Panc1 (cell line): ENCODE measurements around the gene TMEM134. TPM values are rescaled to one million over a fixed set of nuclear protein-coding genes. Genes with fewer than 3 reads are reported as not detected.

Experiments used
- ATAC-seq: fragments of 200-7000 bp; cut with Tn5 transposase; 2 replicates; pipeline ENCODE4 v1.9.1; 2020; ENCODE audit warnings: mild to moderate bottlenecking, moderate library complexity
- BruUV-seq: library from RNA; stranded (reverse); fragments of 400-500 nt; replicated peaks from 2 replicates; lab custom pipeline; 2021; lab: Mats Ljungman, UMichigan
- CTCF ChIA-PET: fragments of 300-600 bp; sonication (Branson Sonifier 250); formaldehyde crosslinking; loops from one replicate; lab custom pipeline; 2022; ENCODE audit warnings: antibody characterized with exemption; lab: Charles Lee
- POLR2A ChIA-PET: fragments of 300-600 bp; sonication (Branson Sonifier 250); formaldehyde crosslinking; loops from one replicate; lab custom pipeline; 2022; ENCODE audit warnings: antibody characterized with exemption; lab: Charles Lee
- DNase-seq: peaks from one replicate; pipeline ENCODE4 v3.0.0-alpha.2; 2010; ENCODE audit warnings: low read depth, low spot score
- H3K27ac ChIP-seq: 2 replicates; pipeline ENCODE4 v1.5.1; 2011; ENCODE audit warnings: mild to moderate bottlenecking, low read length, inconsistent platforms
- H3K27me3 ChIP-seq: fragments of 200-500 bp; sonication (Bioruptor generic); 2 replicates; pipeline ENCODE4 v1.6.0; 2014; ENCODE audit warnings: low read length, inconsistent platforms; ENCODE audit not compliant: control insufficient read depth, insufficient read depth
- H3K36me3 ChIP-seq: fragments of 200-500 bp; sonication (Bioruptor generic); 2 replicates; pipeline ENCODE4 v1.5.1; 2014; ENCODE audit warnings: inconsistent platforms, mild to moderate bottlenecking, low read length, moderate library complexity; ENCODE audit not compliant: control insufficient read depth, insufficient read depth
- H3K4me1 ChIP-seq: 2 replicates; pipeline ENCODE4 v1.5.1; 2011; ENCODE audit warnings: inconsistent platforms, mild to moderate bottlenecking, low read length, moderate library complexity; ENCODE audit not compliant: control insufficient read depth, insufficient read depth
- H3K4me3 ChIP-seq, 2 experiments: 2 replicates each; pipeline ENCODE4 v1.5.1; 2011 to 2012; ENCODE audit warnings: low read depth in 2 of 2, low read length in 2 of 2, mild to moderate bottlenecking in 2 of 2, inconsistent platforms in 1 of 2, moderate library complexity in 1 of 2
- H3K9me3 ChIP-seq: fragments of 200-500 bp; sonication (Bioruptor generic); 2 replicates; pipeline ENCODE4 v1.5.1; 2014; ENCODE audit warnings: low read depth, mild to moderate bottlenecking, inconsistent platforms, low read length, moderate library complexity; ENCODE audit not compliant: control insufficient read depth, insufficient read depth
- CTCF ChIP-seq: fragments of 450-650 bp; IDR thresholded peaks from 2 replicates; pipeline ENCODE4 v1.5.1; 2017; ENCODE audit warnings: mild to moderate bottlenecking
- POLR2AphosphoS5 ChIP-seq: IDR thresholded peaks from 2 replicates; pipeline ENCODE4 v1.6.1; 2012; ENCODE audit warnings: mild to moderate bottlenecking, low read depth, low read length, moderate library complexity
- REST ChIP-seq, 2 experiments: IDR thresholded peaks; 2 replicates each; pipeline ENCODE4 v1.6.1; 2011 to 2012; ENCODE audit warnings: low read depth in 2 of 2, control low read depth in 1 of 2, low read length in 1 of 2, mild to moderate bottlenecking in 1 of 2, moderate library complexity in 1 of 2; ENCODE audit not compliant: insufficient read depth in 1 of 2
- SIN3A ChIP-seq: IDR thresholded peaks from 2 replicates; pipeline ENCODE4 v1.6.1; 2012; ENCODE audit warnings: low read depth, mild to moderate bottlenecking, low read length, moderate library complexity, borderline replicate concordance; ENCODE audit not compliant: insufficient read depth
- TCF7L2 ChIP-seq: IDR thresholded peaks from 2 replicates; pipeline ENCODE4 v1.6.1; 2011; ENCODE audit warnings: mild to moderate bottlenecking, low read depth, low read length, inconsistent platforms
- in situ Hi-C: cut with HindIII; loops from 2 replicates; pipeline ENCODE4 v1.10.0; 2016; ENCODE audit warnings: low sequenced_read_pairs, low pct_unique_long_range_greater_than_20kb
- intact Hi-C: fragments of 100-400 bp; cut with micrococcal nuclease; formaldehyde crosslinking; loops from one replicate; pipeline ENCODE4 v1.10.0; 2022; ENCODE audit not compliant: unreplicated experiment
- total RNA-seq: library from RNA; stranded (reverse); gene quantifications from one replicate; pipeline ENCODE4 v1.2.1, GENCODE V29; 2021; ENCODE audit not compliant: unreplicated experiment

The TMEM134 gene
- total RNA-seq, 1 experiment from 2014 or later, result 65.0 TPM

GRCh38 chr11:67420646-67421429 is 48.2 kb downstream of the TMEM134 start:
- DNase-seq (no peak), ATAC-seq (peak; percentile 91)
- Histone ChIP-seq H3K36me3 (no peaks in the 10 kb centered on the region), H3K4me1 (peaks cover 46% of the 10 kb centered on the region), H3K4me3 (peak overlapping the region; percentile 54 to 61), H3K9me3 (no peaks in the 10 kb centered on the region), H3K27me3 (no peaks in the 10 kb centered on the region), H3K27ac (peak overlapping the region; percentile 63)
- BruUV-seq, result no TSS peak
- in situ Hi-C loops (no loop called here), intact Hi-C loops (no loop called here)
- TF ChIP-seq CTCF (no peak), POLR2AphosphoS5 (peak; percentile 36; the same call in 1 of the 2 replicates), SIN3A (peak; percentile 60; the same call in 1 of the 2 replicates)
- CTCF ChIA-PET, result interaction anchor here (0.6 to 1.2 kb wide), 3 partner anchors 18 to 207 kb away, joined by 3 to 5 read pairs (median 3); no protein-coding TSS in a partner anchor
- POLR2A ChIA-PET, result interaction anchor here (0.6 kb wide), 2 partner anchors 19 to 23 kb away, joined by 3 to 7 read pairs; partner anchors contain the start of gene PPP1CA

GRCh38 chr11:67420147-67420645 is 48.9 kb downstream of the TMEM134 start:
- ATAC-seq (no peak), DNase-seq (no peak)
- ChIA-PET POLR2A (interaction anchor here (0.6 kb wide), 1 partner anchor 18 kb away, joined by 7 read pairs; the partner anchor contains the start of gene PPP1CA), CTCF (interaction anchor here (1.2 kb wide), 1 partner anchor 19 kb away, joined by 3 read pairs; no protein-coding TSS in a partner anchor)
- Histone ChIP-seq H3K27ac (peak overlapping the region; percentile 63), H3K27me3 (no peaks in the 10 kb centered on the region), H3K9me3 (no peaks in the 10 kb centered on the region), H3K4me3 (peak overlapping the region; percentile 36 to 54), H3K36me3 (no peaks in the 10 kb centered on the region), H3K4me1 (peaks cover 47% of the 10 kb centered on the region)
- in situ Hi-C loops, result no loop called here
- no peak for TF ChIP-seq CTCF
- TF ChIP-seq POLR2AphosphoS5, result no peak
- no peak for TF ChIP-seq SIN3A
- TF ChIP-seq REST (IDR thresholded peaks at IDR 0.05; ENCODE audit: insufficient read depth in 1 of 2, low read depth in 2 of 2, low read length in 1 of 2), result no peak
- TF ChIP-seq TCF7L2, result no peak
- no TSS peak for BruUV-seq
- intact Hi-C loops, result no loop called here
